NCI-H1417 treated with DMSO at 0.1 percent for 48 hours (cell line): ENCODE measurements around the gene IGSF21.

Experiments used
- DNase-seq: peaks from one replicate; lab custom pipeline; 2025; lab: John Stamatoyannopoulos, UW

IGSF21 gene

GRCh38 chr1:18094096-18094495, 13.5 kb upstream of the IGSF21 start:
- no peak for DNase-seq

GRCh38 chr1:18097206-18097605, 10.4 kb upstream of the IGSF21 start:
- DNase-seq: no peak

GRCh38 chr1:18099026-18099425, 8.6 kb upstream of the IGSF21 start:
- no peak for DNase-seq

- no peak for DNase-seq
Observed at GRCh38 chr1:18100060-18100459, 7.5 kb upstream of the IGSF21 start.

- no peak for DNase-seq
Observed at GRCh38 chr1:18100491-18101063, 7.0 kb upstream of the IGSF21 start.

GRCh38 chr1:18101508-18101907, 6.1 kb upstream of the IGSF21 start:
- no peak for DNase-seq

GRCh38 chr1:18103788-18104421, 3.7 kb upstream of the IGSF21 start:
- DNase-seq: no peak

- no peak for DNase-seq
Observed at GRCh38 chr1:18104546-18105100, 3.0 kb upstream of the IGSF21 start.

- no peak for DNase-seq
Observed at GRCh38 chr1:18105196-18105595, 2.4 kb upstream of the IGSF21 start.

GRCh38 chr1:18108299-18109057, 880 bp downstream of the IGSF21 start:
- DNase-seq: no peak

- DNase-seq: no peak
Observed at GRCh38 chr1:18109058-18109755, 1.6 kb downstream of the IGSF21 start.

GRCh38 chr1:18109756-18110597, 2.4 kb downstream of the IGSF21 start:
- no peak for DNase-seq

- DNase-seq: no peak
Observed at GRCh38 chr1:18110598-18110939, 3.0 kb downstream of the IGSF21 start.

GRCh38 chr1:18110968-18111367, 3.4 kb downstream of the IGSF21 start:
- DNase-seq: no peak

GRCh38 chr1:18111605-18112297, 4.2 kb downstream of the IGSF21 start:
- DNase-seq: no peak

- DNase-seq: no peak
Observed at GRCh38 chr1:18112611-18113010, 5.0 kb downstream of the IGSF21 start.

GRCh38 chr1:18114726-18115410, 7.3 kb downstream of the IGSF21 start:
- DNase-seq: no peak

GRCh38 chr1:18116777-18117176, 9.2 kb downstream of the IGSF21 start:
- DNase-seq: no peak

- DNase-seq: no peak
Observed at GRCh38 chr1:18118078-18118477, 10.5 kb downstream of the IGSF21 start.

- no peak for DNase-seq
Observed at GRCh38 chr1:18118491-18118890, 10.9 kb downstream of the IGSF21 start.
